OCI-LY7 (cell line): ENCODE data around the gene CNKSR3.

ENCODE experiments used
- EZH2phosphoT487 ChIP-seq: fragments of 200-600 bp; sonication (generic); IDR thresholded peaks from 2 replicates; pipeline ENCODE4 v1.6.1; 2018; ENCODE audit warnings: low read depth, borderline replicate concordance, mild to moderate bottlenecking, mixed run types, antibody characterized with exemption, low read length, moderate library complexity, mixed read lengths
- TF ChIP-seq, protein P1 (sequence below): fragments of 200-600 bp; sonication (generic); conservative IDR thresholded peaks from 2 replicates; pipeline ENCODE4 v1.5.1; 2014; ENCODE audit warnings: mild to moderate bottlenecking, antibody characterized with exemption, low read length, moderate library complexity, mixed read lengths

DNA sequence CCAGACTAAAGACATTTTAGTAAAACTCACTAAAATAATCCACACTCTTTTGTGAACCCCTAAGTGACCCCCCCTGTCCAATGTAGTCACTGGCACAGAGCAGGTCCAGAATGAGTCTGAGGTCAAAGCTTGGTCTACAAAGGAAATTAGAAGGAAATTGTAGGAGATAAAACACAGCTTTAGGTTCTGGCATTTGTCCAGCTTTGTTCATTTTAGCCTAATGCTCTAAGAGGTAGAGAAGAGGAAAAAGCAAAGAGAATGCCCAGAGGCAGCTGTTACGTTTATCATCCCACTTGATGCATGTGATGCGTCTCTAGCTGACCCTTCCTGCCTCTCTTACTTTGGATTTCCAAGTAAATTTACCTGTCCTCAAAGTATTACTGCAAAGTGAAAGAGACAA, 62.5 kb downstream of the CNKSR3 start:
- TF ChIP-seq, protein P1, sequence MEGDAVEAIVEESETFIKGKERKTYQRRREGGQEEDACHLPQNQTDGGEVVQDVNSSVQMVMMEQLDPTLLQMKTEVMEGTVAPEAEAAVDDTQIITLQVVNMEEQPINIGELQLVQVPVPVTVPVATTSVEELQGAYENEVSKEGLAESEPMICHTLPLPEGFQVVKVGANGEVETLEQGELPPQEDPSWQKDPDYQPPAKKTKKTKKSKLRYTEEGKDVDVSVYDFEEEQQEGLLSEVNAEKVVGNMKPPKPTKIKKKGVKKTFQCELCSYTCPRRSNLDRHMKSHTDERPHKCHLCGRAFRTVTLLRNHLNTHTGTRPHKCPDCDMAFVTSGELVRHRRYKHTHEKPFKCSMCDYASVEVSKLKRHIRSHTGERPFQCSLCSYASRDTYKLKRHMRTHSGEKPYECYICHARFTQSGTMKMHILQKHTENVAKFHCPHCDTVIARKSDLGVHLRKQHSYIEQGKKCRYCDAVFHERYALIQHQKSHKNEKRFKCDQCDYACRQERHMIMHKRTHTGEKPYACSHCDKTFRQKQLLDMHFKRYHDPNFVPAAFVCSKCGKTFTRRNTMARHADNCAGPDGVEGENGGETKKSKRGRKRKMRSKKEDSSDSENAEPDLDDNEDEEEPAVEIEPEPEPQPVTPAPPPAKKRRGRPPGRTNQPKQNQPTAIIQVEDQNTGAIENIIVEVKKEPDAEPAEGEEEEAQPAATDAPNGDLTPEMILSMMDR = no peak
- TF ChIP-seq EZH2phosphoT487 = no peak
